Measurements from ENCODE around the gene RPL28.

GRCh38 chr19:55387736-55388497 is 2.2 kb downstream of the RPL28 start:
- TF ChIP-seq CTCF (IDR thresholded peaks at IDR 0.05; ENCODE audit: low read depth, low read length) (no peak), EZH2phosphoT487 (IDR thresholded peaks at IDR 0.05; ENCODE audit: low read depth) (no peak)
